ENCODE measurements around the gene TMEM107.

TMEM107 gene

DNA sequence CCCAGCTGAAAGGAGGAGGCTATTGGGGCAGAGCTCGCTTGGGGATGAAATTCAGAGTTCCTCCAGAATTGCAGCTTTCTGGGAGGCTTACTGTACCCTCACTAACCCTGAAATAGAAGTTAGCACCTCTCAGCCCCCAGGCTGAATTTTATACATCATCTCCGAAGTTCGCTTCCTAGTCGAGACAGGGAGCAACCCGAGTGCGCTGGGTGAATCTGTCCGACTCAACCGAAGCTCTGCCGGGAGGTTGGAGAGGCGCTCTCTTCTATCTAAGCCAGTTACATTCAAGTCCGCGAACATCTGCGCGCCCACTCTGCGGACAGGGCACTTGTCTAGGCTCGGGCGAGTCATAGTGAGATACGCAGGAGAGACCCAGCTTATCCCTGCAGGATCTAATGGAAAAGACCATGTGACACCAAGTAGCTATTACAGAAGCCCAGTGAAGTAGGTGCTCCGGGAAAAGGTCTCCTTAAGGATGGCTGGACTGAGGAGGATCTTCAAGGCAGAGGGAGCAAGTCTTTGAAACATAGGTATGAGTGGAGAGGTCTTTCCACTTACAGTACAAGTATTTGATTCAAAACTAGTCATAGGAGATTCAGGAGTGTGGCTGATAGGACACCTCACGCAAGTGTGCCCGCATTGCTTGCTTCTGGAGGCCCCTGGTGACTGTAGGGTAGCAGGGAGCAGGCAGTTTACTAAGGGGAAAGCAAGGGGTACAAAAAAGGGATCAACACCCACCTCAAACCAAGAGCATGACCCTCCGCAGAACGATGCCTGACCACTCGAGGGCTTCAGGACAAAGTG, 51.6 kb downstream of the TMEM107 start:
- no peak for TF ChIP-seq ZFX (IDR thresholded peaks at IDR 0.05; ENCODE audit: borderline replicate concordance)
- TF ChIP-seq, protein P1, sequence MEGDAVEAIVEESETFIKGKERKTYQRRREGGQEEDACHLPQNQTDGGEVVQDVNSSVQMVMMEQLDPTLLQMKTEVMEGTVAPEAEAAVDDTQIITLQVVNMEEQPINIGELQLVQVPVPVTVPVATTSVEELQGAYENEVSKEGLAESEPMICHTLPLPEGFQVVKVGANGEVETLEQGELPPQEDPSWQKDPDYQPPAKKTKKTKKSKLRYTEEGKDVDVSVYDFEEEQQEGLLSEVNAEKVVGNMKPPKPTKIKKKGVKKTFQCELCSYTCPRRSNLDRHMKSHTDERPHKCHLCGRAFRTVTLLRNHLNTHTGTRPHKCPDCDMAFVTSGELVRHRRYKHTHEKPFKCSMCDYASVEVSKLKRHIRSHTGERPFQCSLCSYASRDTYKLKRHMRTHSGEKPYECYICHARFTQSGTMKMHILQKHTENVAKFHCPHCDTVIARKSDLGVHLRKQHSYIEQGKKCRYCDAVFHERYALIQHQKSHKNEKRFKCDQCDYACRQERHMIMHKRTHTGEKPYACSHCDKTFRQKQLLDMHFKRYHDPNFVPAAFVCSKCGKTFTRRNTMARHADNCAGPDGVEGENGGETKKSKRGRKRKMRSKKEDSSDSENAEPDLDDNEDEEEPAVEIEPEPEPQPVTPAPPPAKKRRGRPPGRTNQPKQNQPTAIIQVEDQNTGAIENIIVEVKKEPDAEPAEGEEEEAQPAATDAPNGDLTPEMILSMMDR (IDR thresholded peaks at IDR 0.05), result no peak
- peak overlapping the region; percentile 91 for H3K27ac ChIP-seq

DNA sequence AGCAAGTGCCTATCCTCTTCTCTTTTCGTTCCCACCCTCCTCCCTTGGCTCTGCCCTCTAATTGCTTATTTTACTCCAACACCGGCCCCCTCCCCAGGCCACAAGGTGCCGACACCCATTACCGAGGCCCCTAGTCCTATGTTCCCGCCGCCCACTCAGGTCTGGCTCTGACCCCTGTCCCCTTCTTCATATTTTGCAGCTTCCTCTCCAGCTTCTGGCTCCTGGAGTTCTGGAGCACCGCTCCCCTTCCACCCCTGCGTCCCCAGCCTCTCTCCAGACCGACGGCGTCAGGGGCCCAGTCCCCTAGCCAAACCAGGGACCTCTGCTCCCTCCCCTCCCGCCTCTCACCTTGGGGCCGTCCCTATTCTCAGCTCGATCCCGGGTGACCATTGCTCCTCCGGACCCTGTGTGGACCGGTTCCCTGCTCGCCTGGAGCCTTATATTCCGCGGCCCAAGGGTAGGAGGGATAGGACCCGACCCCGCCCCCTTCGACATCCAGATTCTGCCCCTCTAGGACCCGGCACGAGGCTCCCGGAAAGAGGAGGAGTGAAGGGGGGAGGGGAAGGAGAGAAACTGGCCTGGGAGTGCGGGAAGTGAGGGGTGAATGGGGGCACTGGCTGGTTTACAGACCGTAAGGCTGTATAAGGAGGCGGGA, 52.4 kb downstream of the TMEM107 start, which contains the start of gene HES7:
TSS of gene HES7 (minus strand) at position 412 of the 655 bp plus-strand sequence. CDS start at position 390, 22 bp downstream.
- peak within 1 kb of the TSS; percentile 91 for H3K27ac ChIP-seq

DNA sequence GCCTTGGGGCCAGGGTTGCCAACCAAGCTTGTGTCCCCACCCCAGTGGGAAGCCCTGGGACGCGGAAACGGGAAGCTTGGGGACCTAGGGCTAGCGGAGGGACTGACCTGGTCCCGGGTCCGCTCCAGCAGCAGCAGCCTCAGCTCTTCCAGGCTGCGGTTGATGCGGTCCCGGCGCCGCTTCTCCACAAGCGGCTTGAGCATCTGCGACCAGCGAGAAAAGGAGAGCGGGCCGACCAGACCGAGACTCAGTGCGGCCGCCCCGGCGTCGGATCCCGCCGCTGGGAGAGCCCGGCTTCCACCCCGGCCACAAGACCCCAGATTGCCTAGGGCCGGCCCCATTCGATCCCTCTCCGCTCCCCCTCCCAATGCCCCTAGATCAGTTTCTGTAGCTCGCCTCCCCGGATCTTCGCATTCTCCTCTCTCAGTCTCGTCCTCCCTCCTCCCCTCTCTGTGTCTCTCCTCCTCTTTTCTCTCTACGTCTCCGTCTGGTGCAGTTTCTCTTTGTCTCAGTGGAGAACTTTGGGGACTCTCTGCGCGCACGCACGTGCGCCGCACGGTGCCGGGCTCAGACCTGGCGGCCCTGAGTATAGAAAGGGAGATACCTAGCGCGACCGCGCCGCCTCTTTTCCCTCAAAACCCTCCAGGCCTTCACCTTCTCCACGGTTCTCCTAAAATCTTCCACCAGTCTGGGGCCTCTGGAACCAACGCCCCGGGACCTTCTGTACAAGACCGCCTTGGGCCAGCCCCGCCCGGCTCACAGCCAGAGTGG, 53.1 kb downstream of the TMEM107 start:
- H3K27ac ChIP-seq, result peak overlapping the region; percentile 91
- TF ChIP-seq ZFX (IDR thresholded peaks at IDR 0.05; ENCODE audit: borderline replicate concordance), result no peak
- TF ChIP-seq, protein P1 (IDR thresholded peaks at IDR 0.05), result no peak

More for the DNA sequence above, 52.4 kb downstream of the TMEM107 start, which contains the start of gene HES7:
- TF ChIP-seq, protein P1 (IDR thresholded peaks at IDR 0.05), result no peak
- no peak for TF ChIP-seq ZFX (IDR thresholded peaks at IDR 0.05; ENCODE audit: borderline replicate concordance)

Data from 22Rv1 (cell line).